GM18505 (cell line): Measurements from ENCODE around the gene CNN3.
"Not testable (repeated sequence)": the region's sequence is repeated elsewhere in the genome, so short reads cannot be mapped to it uniquely, and the experiment has no call there.

ENCODE experiments used
- ATAC-seq: cut with Tn5 transposase; IDR thresholded peaks from one replicate; pipeline ENCODE4 v1.9.1; 2021; ENCODE audit not compliant: unreplicated experiment
- POLR2A ChIP-seq: IDR thresholded peaks from 4 replicates; pipeline ENCODE4 v1.6.1; 2011; ENCODE audit warnings: borderline replicate concordance; ENCODE audit not compliant: insufficient read depth, insufficient read length; ENCODE audit errors: extremely low read depth

Gene CNN3

GRCh38 chr1:94955767-94956632, 29.1 kb upstream of the CNN3 start:
- ATAC-seq = no peak

GRCh38 chr1:94954263-94955220, 27.6 kb upstream of the CNN3 start:
- no peak for TF ChIP-seq POLR2A
- ATAC-seq = no peak

More at GRCh38 chr1:94955767-94956632, 29.1 kb upstream of the CNN3 start:
- TF ChIP-seq POLR2A = no peak

- no peak for TF ChIP-seq POLR2A
- ATAC-seq = no peak
Observed at GRCh38 chr1:94953746-94954145, 26.8 kb upstream of the CNN3 start.

GRCh38 chr1:94953107-94953506, 26.2 kb upstream of the CNN3 start:
- no peak for TF ChIP-seq POLR2A
- no peak for ATAC-seq

- no peak for ATAC-seq
- no peak for TF ChIP-seq POLR2A
Observed at GRCh38 chr1:94952539-94952938, 25.6 kb upstream of the CNN3 start.

GRCh38 chr1:94951509-94952208, 24.7 kb upstream of the CNN3 start:
- TF ChIP-seq POLR2A = no peak
- ATAC-seq = no peak

- TF ChIP-seq POLR2A = no peak
- no peak for ATAC-seq
Observed at GRCh38 chr1:94951046-94951445, 24.1 kb upstream of the CNN3 start.

GRCh38 chr1:94949681-94950661, 23.1 kb upstream of the CNN3 start:
- TF ChIP-seq POLR2A = no peak
- ATAC-seq = no peak

GRCh38 chr1:94947437-94947836, 20.5 kb upstream of the CNN3 start:
- ATAC-seq = no peak
- no peak for TF ChIP-seq POLR2A

- TF ChIP-seq POLR2A = no peak
- ATAC-seq = no peak
Observed at GRCh38 chr1:94946886-94947285, 20.0 kb upstream of the CNN3 start.

- no peak for TF ChIP-seq POLR2A
- no peak for ATAC-seq
Observed at GRCh38 chr1:94942171-94943128, 15.5 kb upstream of the CNN3 start.

GRCh38 chr1:94941480-94941879, 14.6 kb upstream of the CNN3 start:
- not testable (repeated sequence) for ATAC-seq
